Neuronal stem cell (in vitro differentiated cells): Measurements from ENCODE around the gene BDKRB2.

Experiments
- DNase-seq: peaks from one replicate; pipeline ENCODE4 v3.0.0-alpha.2; 2013; ENCODE audit warnings: low spot score
- H2AFZ ChIP-seq: one replicate; pipeline ENCODE4 v1.6.1; 2013; ENCODE audit warnings: mild to moderate bottlenecking, low read length, inconsistent platforms
- H2AK5ac ChIP-seq: 2 replicates; pipeline ENCODE4 v1.6.1; 2013; ENCODE audit warnings: low read depth, mild to moderate bottlenecking, inconsistent platforms, low read length, moderate library complexity, mixed read lengths
- H2BK120ac ChIP-seq: 2 replicates; pipeline ENCODE4 v1.6.1; 2013; ENCODE audit warnings: low read depth, mild to moderate bottlenecking, inconsistent platforms, low read length, moderate library complexity, mixed read lengths
- H2BK12ac ChIP-seq: one replicate; pipeline ENCODE4 v1.6.1; 2013; ENCODE audit warnings: low read length, inconsistent platforms
- H2BK15ac ChIP-seq: 2 replicates; pipeline ENCODE4 v1.6.1; 2013; ENCODE audit warnings: mild to moderate bottlenecking, low read length, inconsistent platforms, mixed read lengths
- H2BK5ac ChIP-seq: one replicate; pipeline ENCODE4 v1.6.1; 2013; ENCODE audit warnings: inconsistent platforms, mild to moderate bottlenecking, low read length, moderate library complexity
- H3K14ac ChIP-seq: one replicate; pipeline ENCODE4 v1.6.1; 2013; ENCODE audit warnings: low read length, inconsistent platforms
- H3K18ac ChIP-seq: 2 replicates; pipeline ENCODE4 v1.6.1; 2013; ENCODE audit warnings: low read length, inconsistent platforms
- H3K23ac ChIP-seq: 2 replicates; pipeline ENCODE4 v1.6.1; 2013; ENCODE audit warnings: low read depth, mild to moderate bottlenecking, mixed read lengths, low read length, inconsistent platforms; ENCODE audit not compliant: poor library complexity
- H3K27ac ChIP-seq: replicated peaks from 3 replicates; pipeline ENCODE4 v1.5.1; 2013; ENCODE audit warnings: low read length, inconsistent platforms
- H3K27me3 ChIP-seq, 3 experiments: 2 replicates each; pipeline ENCODE4 v1.6.1; 2013; ENCODE audit warnings: low read length in 3 of 3, mild to moderate bottlenecking in 2 of 3, inconsistent platforms in 1 of 3, low read depth in 1 of 3, mixed read lengths in 1 of 3, moderate library complexity in 1 of 3; ENCODE audit not compliant: control insufficient read depth in 3 of 3, insufficient read depth in 3 of 3
- H3K36me3 ChIP-seq, 2 donors: replicated peaks in 1 of 2; 2 replicates each; pipeline ENCODE4 v1.6.1; 2013; ENCODE audit warnings: low read length in 2 of 2; ENCODE audit not compliant: control insufficient read depth in 2 of 2, insufficient read depth in 2 of 2
- H3K4ac ChIP-seq: 2 replicates; pipeline ENCODE4 v1.6.1; 2013; ENCODE audit warnings: inconsistent platforms, mild to moderate bottlenecking, low read length, moderate library complexity
- H3K4me1 ChIP-seq, 2 donors: 1 replicate in 1 of 2; 2 replicates in 1 of 2; pipeline ENCODE4 v1.6.1; 2013; ENCODE audit warnings: low read length in 2 of 2, low read depth in 1 of 2; ENCODE audit not compliant: control insufficient read depth in 2 of 2, insufficient read depth in 1 of 2
- H3K4me2 ChIP-seq: one replicate; pipeline ENCODE4 v1.6.1; 2013; ENCODE audit warnings: mild to moderate bottlenecking, low read length, inconsistent platforms; ENCODE audit not compliant: insufficient read depth, poor library complexity, severe bottlenecking
- H3K4me3 ChIP-seq, 2 donors: 2 replicates each; pipeline ENCODE4 v1.5.1; 2013; ENCODE audit warnings: low read length in 2 of 2, mild to moderate bottlenecking in 2 of 2, inconsistent platforms in 1 of 2, moderate library complexity in 1 of 2
- H3K79me1 ChIP-seq: one replicate; pipeline ENCODE4 v1.6.1; 2013; ENCODE audit warnings: low read depth, mild to moderate bottlenecking, inconsistent platforms, low read length, moderate library complexity
- H3K9ac ChIP-seq: one replicate; pipeline ENCODE4 v1.6.1; 2013; ENCODE audit warnings: mild to moderate bottlenecking, low read depth, low read length, inconsistent platforms; ENCODE audit not compliant: poor library complexity
- H3K9me3 ChIP-seq, 2 donors: replicated peaks in 1 of 2; 2 replicates each; pipeline versions ENCODE3 to v1.6.1; 2013; ENCODE audit warnings: low read length in 2 of 2, mild to moderate bottlenecking in 2 of 2, inconsistent platforms in 1 of 2, low read depth in 1 of 2, mixed read lengths in 1 of 2, moderate library complexity in 1 of 2; ENCODE audit not compliant: control insufficient read depth in 2 of 2, insufficient read depth in 1 of 2
- H4K8ac ChIP-seq: one replicate; pipeline ENCODE4 v1.6.1; 2013; ENCODE audit warnings: low read depth, mild to moderate bottlenecking, inconsistent platforms, low read length, moderate library complexity
- H4K91ac ChIP-seq: one replicate; pipeline ENCODE4 v1.6.1; 2013; ENCODE audit warnings: low read length, low read depth, mild to moderate bottlenecking, inconsistent platforms; ENCODE audit not compliant: poor library complexity
- WGBS, 2 donors: extraction: QIAGEN DNeasy Blood & Tissue Kit; methylation state at CpG; one replicate each; pipeline ENCODE4 v1.1.7; 2013; ENCODE audit warnings: missing lambda C conversion rate in 2 of 2, mixed read lengths in 1 of 2; ENCODE audit not compliant: insufficient read length in 2 of 2, insufficient replicate concordance in 1 of 2; ENCODE audit errors: extremely low coverage in 2 of 2; 5-methylcytosine and 5-hydroxymethylcytosine counted together

The BDKRB2 gene

GRCh38 chr14:96162265-96162664, 42.4 kb upstream of the BDKRB2 start:
- Histone ChIP-seq H3K79me1 (no peaks in the 10 kb centered on the region), H3K9me3 (no peaks in the 10 kb centered on the region), H2BK12ac (no peak overlapping the region), H2BK15ac (no peak overlapping the region), H4K8ac (no peak overlapping the region), H3K4ac (no peak overlapping the region), H3K9ac (no peak overlapping the region), H3K36me3 (no peaks in the 10 kb centered on the region), H3K23ac (no peak overlapping the region), H2AFZ (no peak overlapping the region), H4K91ac (no peak overlapping the region), H3K14ac (no peak overlapping the region), H3K4me1 (peaks cover 0 to 2% of the 10 kb centered on the region in 2 donors), H2BK120ac (no peak overlapping the region), H3K4me2 (no peak overlapping the region), H3K18ac (no peak overlapping the region), H3K27me3 (peaks cover 0 to 13% (median 0%) of the 10 kb centered on the region in 3 experiments), H3K4me3 (no peak overlapping the region), H3K27ac (no peak overlapping the region), H2BK5ac (no peak overlapping the region), H2AK5ac (no peak overlapping the region)
- WGBS, 2 donors: no CpG with 5 or more reads among the region's 6 CpGs
- no peak for DNase-seq

- Histone ChIP-seq H3K36me3 (no peaks in the 10 kb centered on the region), H3K27ac (no peak overlapping the region), H4K91ac (no peak overlapping the region), H2BK5ac (no peak overlapping the region), H3K9me3 (no peaks in the 10 kb centered on the region), H3K4me2 (no peak overlapping the region), H2AK5ac (no peak overlapping the region), H3K18ac (no peak overlapping the region), H3K4me1 (peaks cover 0 to 2% of the 10 kb centered on the region in 2 donors), H3K4me3 (no peak overlapping the region), H2BK15ac (no peak overlapping the region), H3K23ac (no peak overlapping the region), H3K14ac (no peak overlapping the region), H3K4ac (no peak overlapping the region), H3K27me3 (peaks cover 0 to 13% (median 0%) of the 10 kb centered on the region in 3 experiments), H2BK120ac (no peak overlapping the region), H2AFZ (no peak overlapping the region), H4K8ac (no peak overlapping the region), H2BK12ac (no peak overlapping the region), H3K9ac (peak overlapping the region; percentile 2), H3K79me1 (no peaks in the 10 kb centered on the region)
- WGBS, 2 donors: no CpG with 5 or more reads among the region's 4 CpGs
- DNase-seq: no peak
These were observed 41.9 kb upstream of the BDKRB2 start for GRCh38 chr14:96162741-96163140.

- no peak overlapping the region for H3K23ac ChIP-seq
- H2BK12ac ChIP-seq: no peak overlapping the region
- WGBS, 2 donors: no CpG with 5 or more reads among the region's 5 CpGs
- H3K27me3 ChIP-seq: peaks cover 0 to 21% (median 0%) of the 10 kb centered on the region in 3 experiments
- peaks cover 0 to 2% of the 10 kb centered on the region in 2 donors for H3K4me1 ChIP-seq
- no peak overlapping the region for H3K4ac ChIP-seq
- H3K9me3 ChIP-seq: no peaks in the 10 kb centered on the region
- H3K9ac ChIP-seq: no peak overlapping the region
- no peak overlapping the region for H4K91ac ChIP-seq
- H2AFZ ChIP-seq: no peak overlapping the region
- H3K18ac ChIP-seq: no peak overlapping the region
- no peak overlapping the region for H2BK120ac ChIP-seq
- H3K4me3 ChIP-seq: no peak overlapping the region
- no peak for DNase-seq
- no peak overlapping the region for H3K14ac ChIP-seq
- H2BK5ac ChIP-seq: no peak overlapping the region
- H3K36me3 ChIP-seq: no peaks in the 10 kb centered on the region
- no peak overlapping the region for H3K27ac ChIP-seq
- no peak overlapping the region for H3K4me2 ChIP-seq
- no peaks in the 10 kb centered on the region for H3K79me1 ChIP-seq
- no peak overlapping the region for H2BK15ac ChIP-seq
- H4K8ac ChIP-seq: no peak overlapping the region
- no peak overlapping the region for H2AK5ac ChIP-seq
These were observed 39.7 kb upstream of the BDKRB2 start for GRCh38 chr14:96164861-96165490.

- Histone ChIP-seq H3K4ac (no peak overlapping the region), H3K4me3 (no peak overlapping the region), H3K27me3 (peaks cover 0 to 24% (median 0%) of the 10 kb centered on the region in 3 experiments), H3K23ac (no peak overlapping the region), H3K14ac (no peak overlapping the region), H2BK15ac (no peak overlapping the region), H2BK5ac (no peak overlapping the region), H2AK5ac (no peak overlapping the region), H3K9me3 (no peaks in the 10 kb centered on the region), H3K4me2 (no peak overlapping the region), H3K9ac (no peak overlapping the region), H3K4me1 (peaks cover 0 to 2% of the 10 kb centered on the region in 2 donors), H4K91ac (no peak overlapping the region), H2BK12ac (no peak overlapping the region), H3K79me1 (no peaks in the 10 kb centered on the region), H4K8ac (no peak overlapping the region), H3K18ac (peak overlapping the region; percentile 54), H3K27ac (no peak overlapping the region), H3K36me3 (no peaks in the 10 kb centered on the region), H2AFZ (no peak overlapping the region), H2BK120ac (no peak overlapping the region)
- WGBS, 2 donors: no CpG with 5 or more reads among the region's 12 CpGs
- DNase-seq: no peak
These were observed 38.9 kb upstream of the BDKRB2 start for GRCh38 chr14:96165493-96166436.
